Ovary (tissue), 3 donors: ENCODE data around the gene TAPBP.

Experiments used
- EP300 ChIP-seq: sonication (generic); formaldehyde crosslinking; IDR thresholded peaks from one replicate; pipeline ENCODE4 v1.6.1; 2017; ENCODE audit warnings: antibody characterized with exemption
- POLR2A ChIP-seq: fragments of 450-650 bp; IDR thresholded peaks from one replicate; pipeline ENCODE4 v1.6.1; 2017; ENCODE audit warnings: antibody characterized with exemption, mild to moderate bottlenecking, moderate library complexity
- TF ChIP-seq, protein P1 (sequence below), 3 donors: fragments of 450-650 bp in 2 of 3; fragments of 200-600 bp in 1 of 3; IDR thresholded peaks; one replicate each; pipeline versions ENCODE4 v1.5.1 to v1.8.0; 2016 to 2022; ENCODE audit warnings: antibody characterized with exemption in 3 of 3, mild to moderate bottlenecking in 1 of 3
- donor health status: DM: no; HTN: no; CAD: no.

DNA sequence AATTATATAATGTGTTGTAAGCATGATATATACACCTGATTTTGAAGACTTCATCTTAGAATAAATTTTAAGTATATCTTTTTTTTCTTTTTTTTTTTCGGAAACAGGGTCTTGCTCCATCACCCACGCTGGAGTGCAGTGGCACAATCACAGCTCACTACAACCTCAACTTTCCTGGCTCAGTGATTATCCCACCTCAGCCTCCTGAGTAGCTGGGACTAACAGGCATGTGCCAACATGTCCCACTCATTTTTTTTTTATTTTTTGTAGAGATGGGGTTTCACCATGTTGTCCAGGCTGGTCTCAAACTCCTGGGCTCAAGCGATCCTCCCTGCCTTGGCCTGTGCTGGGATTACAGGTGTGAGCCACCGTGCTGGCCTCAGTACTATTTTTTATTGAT, 59.3 kb downstream of the TAPBP start:
- TF ChIP-seq, protein P1, sequence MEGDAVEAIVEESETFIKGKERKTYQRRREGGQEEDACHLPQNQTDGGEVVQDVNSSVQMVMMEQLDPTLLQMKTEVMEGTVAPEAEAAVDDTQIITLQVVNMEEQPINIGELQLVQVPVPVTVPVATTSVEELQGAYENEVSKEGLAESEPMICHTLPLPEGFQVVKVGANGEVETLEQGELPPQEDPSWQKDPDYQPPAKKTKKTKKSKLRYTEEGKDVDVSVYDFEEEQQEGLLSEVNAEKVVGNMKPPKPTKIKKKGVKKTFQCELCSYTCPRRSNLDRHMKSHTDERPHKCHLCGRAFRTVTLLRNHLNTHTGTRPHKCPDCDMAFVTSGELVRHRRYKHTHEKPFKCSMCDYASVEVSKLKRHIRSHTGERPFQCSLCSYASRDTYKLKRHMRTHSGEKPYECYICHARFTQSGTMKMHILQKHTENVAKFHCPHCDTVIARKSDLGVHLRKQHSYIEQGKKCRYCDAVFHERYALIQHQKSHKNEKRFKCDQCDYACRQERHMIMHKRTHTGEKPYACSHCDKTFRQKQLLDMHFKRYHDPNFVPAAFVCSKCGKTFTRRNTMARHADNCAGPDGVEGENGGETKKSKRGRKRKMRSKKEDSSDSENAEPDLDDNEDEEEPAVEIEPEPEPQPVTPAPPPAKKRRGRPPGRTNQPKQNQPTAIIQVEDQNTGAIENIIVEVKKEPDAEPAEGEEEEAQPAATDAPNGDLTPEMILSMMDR (IDR thresholded peaks at IDR 0.05), result no peak
- no peak for TF ChIP-seq POLR2A
- no peak for TF ChIP-seq EP300
